GM21515 (cell line): ENCODE data around the gene CTSC.
"Not testable (repeated sequence)": the region's sequence is repeated elsewhere in the genome, so short reads cannot be mapped to it uniquely, and the experiment has no call there.

Experiments
- ATAC-seq: cut with Tn5 transposase; IDR thresholded peaks from one replicate; pipeline ENCODE4 v1.9.1; 2021; ENCODE audit not compliant: unreplicated experiment

CTSC gene

GRCh38 chr11:88353386-88353785, 15.8 kb upstream of the CTSC start:
- no peak for ATAC-seq

GRCh38 chr11:88352139-88352538, 14.6 kb upstream of the CTSC start:
- no peak for ATAC-seq

- no peak for ATAC-seq
Observed at GRCh38 chr11:88348870-88349269, 11.3 kb upstream of the CTSC start.

- no peak for ATAC-seq
Observed at GRCh38 chr11:88345949-88346348, 8.4 kb upstream of the CTSC start.

GRCh38 chr11:88345408-88345807, 7.9 kb upstream of the CTSC start:
- no peak for ATAC-seq

GRCh38 chr11:88344869-88345268, 7.3 kb upstream of the CTSC start:
- no peak for ATAC-seq

- ATAC-seq, result no peak
Observed at GRCh38 chr11:88341522-88342251, 4.2 kb upstream of the CTSC start.

- no peak for ATAC-seq
Observed at GRCh38 chr11:88340366-88340935, 2.9 kb upstream of the CTSC start.

- peak; percentile 41 for ATAC-seq
Observed at GRCh38 chr11:88337987-88338668, 592 bp upstream of the CTSC start.

GRCh38 chr11:88335284-88335683, 2.3 kb downstream of the CTSC start:
- no peak for ATAC-seq

GRCh38 chr11:88333862-88334261, 3.7 kb downstream of the CTSC start:
- no peak for ATAC-seq

- ATAC-seq, result no peak
Observed at GRCh38 chr11:88332851-88333250, 4.7 kb downstream of the CTSC start.

- ATAC-seq, result no peak
Observed at GRCh38 chr11:88330826-88331428, 6.6 kb downstream of the CTSC start.

GRCh38 chr11:88329563-88330250, 7.8 kb downstream of the CTSC start:
- ATAC-seq, result no peak

GRCh38 chr11:88327462-88328143, 9.9 kb downstream of the CTSC start:
- peak; percentile 38 for ATAC-seq

GRCh38 chr11:88327061-88327460, 10.5 kb downstream of the CTSC start:
- peak; percentile 63 for ATAC-seq

GRCh38 chr11:88326099-88326498, 11.4 kb downstream of the CTSC start:
- no peak for ATAC-seq

- no peak for ATAC-seq
Observed at GRCh38 chr11:88324562-88325345, 12.8 kb downstream of the CTSC start.

- ATAC-seq, result not testable (repeated sequence)
Observed at GRCh38 chr11:88322881-88323280, 14.7 kb downstream of the CTSC start.

GRCh38 chr11:88321412-88321811, 16.1 kb downstream of the CTSC start:
- ATAC-seq, result not testable (repeated sequence)
